HUES64 (cell line): ENCODE data around the gene PRR36.

Experiments used
- H3K27ac ChIP-seq: 2 replicates; pipeline ENCODE4 v1.7.0; 2013; ENCODE audit warnings: low read depth, low read length, inconsistent platforms
- H3K27me3 ChIP-seq: 2 replicates; pipeline ENCODE4 v1.6.1; 2013; ENCODE audit warnings: mild to moderate bottlenecking, low read length; ENCODE audit not compliant: insufficient read depth
- H3K36me3 ChIP-seq: 2 replicates; pipeline ENCODE4 v1.6.1; 2013; ENCODE audit warnings: mild to moderate bottlenecking, low read length; ENCODE audit not compliant: insufficient read depth
- H3K4me1 ChIP-seq: 2 replicates; pipeline ENCODE4 v1.6.1; 2013; ENCODE audit warnings: mild to moderate bottlenecking, low read length, moderate library complexity; ENCODE audit not compliant: insufficient read depth
- H3K4me3 ChIP-seq: 2 replicates; pipeline ENCODE4 v1.5.1; 2013; ENCODE audit warnings: mild to moderate bottlenecking, low read length, moderate library complexity
- H3K9ac ChIP-seq: 2 replicates; pipeline ENCODE4 v1.6.1; 2013; ENCODE audit warnings: mild to moderate bottlenecking, low read depth, low read length
- H3K9me3 ChIP-seq: 2 replicates; pipeline ENCODE4 v1.6.1; 2013; ENCODE audit warnings: low read depth, low read length; ENCODE audit not compliant: insufficient read depth
- WGBS: fragments of 150-250, 120-280 bp; methylation state at CpG from one replicate; pipeline ENCODE4 v1.1.7; 2013; ENCODE audit warnings: missing lambda C conversion rate; 5-methylcytosine and 5-hydroxymethylcytosine counted together

PRR36 gene

GRCh38 chr19:7912144-7912696, 38.0 kb upstream of the PRR36 start:
- no peak overlapping the region for H3K4me3 ChIP-seq
- no peaks in the 10 kb centered on the region for H3K9me3 ChIP-seq
- H3K27me3 ChIP-seq: peaks cover 29% of the 10 kb centered on the region
- 93% methylated on average over 31 of the region's 31 CpGs for WGBS
- H3K4me1 ChIP-seq: no peaks in the 10 kb centered on the region
- no peak overlapping the region for H3K27ac ChIP-seq
- peaks cover 29% of the 10 kb centered on the region for H3K36me3 ChIP-seq
- H3K9ac ChIP-seq: no peak overlapping the region

- Histone ChIP-seq H3K27me3 (peaks cover 23% of the 10 kb centered on the region), H3K36me3 (peaks cover 29% of the 10 kb centered on the region)
- WGBS: 93% methylated on average over 18 of the region's 18 CpGs
Observed at GRCh38 chr19:7911508-7912143, 37.4 kb upstream of the PRR36 start.

GRCh38 chr19:7910321-7911161, 36.4 kb upstream of the PRR36 start:
- H3K4me3 ChIP-seq: no peak overlapping the region
- no peaks in the 10 kb centered on the region for H3K9me3 ChIP-seq
- no peaks in the 10 kb centered on the region for H3K4me1 ChIP-seq
- no peak overlapping the region for H3K27ac ChIP-seq
- H3K36me3 ChIP-seq: peaks cover 35% of the 10 kb centered on the region
- H3K9ac ChIP-seq: no peak overlapping the region
- peaks cover 12% of the 10 kb centered on the region for H3K27me3 ChIP-seq
- 96% methylated on average over 54 of the region's 54 CpGs for WGBS

More at GRCh38 chr19:7911508-7912143, 37.4 kb upstream of the PRR36 start:
- Histone ChIP-seq H3K27ac (no peak overlapping the region), H3K4me1 (no peaks in the 10 kb centered on the region), H3K4me3 (no peak overlapping the region), H3K9me3 (no peaks in the 10 kb centered on the region), H3K9ac (no peak overlapping the region)

GRCh38 chr19:7909471-7910067, 35.4 kb upstream of the PRR36 start:
- Histone ChIP-seq H3K27me3 (peaks cover 3% of the 10 kb centered on the region), H3K36me3 (peaks cover 35% of the 10 kb centered on the region), H3K9me3 (no peaks in the 10 kb centered on the region), H3K4me3 (no peak overlapping the region), H3K4me1 (no peaks in the 10 kb centered on the region), H3K27ac (no peak overlapping the region), H3K9ac (no peak overlapping the region)
- 97% methylated on average over 21 of the region's 21 CpGs for WGBS

- Histone ChIP-seq H3K27me3 (no peaks in the 10 kb centered on the region), H3K4me3 (no peak overlapping the region), H3K4me1 (no peaks in the 10 kb centered on the region), H3K27ac (no peak overlapping the region), H3K36me3 (peaks cover 35% of the 10 kb centered on the region), H3K9me3 (no peaks in the 10 kb centered on the region), H3K9ac (no peak overlapping the region)
- WGBS: 89% methylated on average over 19 of the region's 19 CpGs
Observed at GRCh38 chr19:7908742-7909461, 34.7 kb upstream of the PRR36 start.

- WGBS: 88% methylated on average over 14 of the region's 14 CpGs
- Histone ChIP-seq H3K27ac (no peak overlapping the region), H3K9ac (no peak overlapping the region), H3K36me3 (peaks cover 35% of the 10 kb centered on the region), H3K27me3 (no peaks in the 10 kb centered on the region), H3K4me1 (no peaks in the 10 kb centered on the region), H3K4me3 (no peak overlapping the region), H3K9me3 (no peaks in the 10 kb centered on the region)
Observed at GRCh38 chr19:7908078-7908699, 34.0 kb upstream of the PRR36 start.

- 95% methylated on average over 11 of the region's 11 CpGs for WGBS
- Histone ChIP-seq H3K27me3 (no peaks in the 10 kb centered on the region), H3K4me3 (no peak overlapping the region), H3K4me1 (peaks cover 3% of the 10 kb centered on the region; the same call in 1 of the 2 replicates), H3K9me3 (no peaks in the 10 kb centered on the region), H3K27ac (no peak overlapping the region), H3K36me3 (peaks cover 32% of the 10 kb centered on the region), H3K9ac (no peak overlapping the region)
Observed at GRCh38 chr19:7907544-7907943, 33.4 kb upstream of the PRR36 start.

GRCh38 chr19:7907122-7907521, 32.9 kb upstream of the PRR36 start:
- H3K9me3 ChIP-seq: no peaks in the 10 kb centered on the region
- WGBS: 97% methylated on average over 19 of the region's 19 CpGs
- H3K27ac ChIP-seq: no peak overlapping the region
- no peak overlapping the region for H3K9ac ChIP-seq
- H3K4me1 ChIP-seq: peaks cover 4% of the 10 kb centered on the region; the same call in 1 of the 2 replicates
- no peaks in the 10 kb centered on the region for H3K27me3 ChIP-seq
- no peak overlapping the region for H3K4me3 ChIP-seq
- peaks cover 29% of the 10 kb centered on the region for H3K36me3 ChIP-seq

GRCh38 chr19:7905859-7906258, 31.7 kb upstream of the PRR36 start:
- H3K36me3 ChIP-seq: peaks cover 18% of the 10 kb centered on the region
- no peak overlapping the region for H3K4me3 ChIP-seq

GRCh38 chr19:7905268-7905667, 31.1 kb upstream of the PRR36 start:
- no peaks in the 10 kb centered on the region for H3K9me3 ChIP-seq
- no peaks in the 10 kb centered on the region for H3K27me3 ChIP-seq
- H3K27ac ChIP-seq: no peak overlapping the region
- no peak overlapping the region for H3K4me3 ChIP-seq
- no peak overlapping the region for H3K9ac ChIP-seq
- peaks cover 12% of the 10 kb centered on the region for H3K36me3 ChIP-seq
- H3K4me1 ChIP-seq: peaks cover 4% of the 10 kb centered on the region; the same call in 1 of the 2 replicates
- WGBS: 81% methylated on average over 10 of the region's 10 CpGs

More at GRCh38 chr19:7905859-7906258, 31.7 kb upstream of the PRR36 start:
- peaks cover 4% of the 10 kb centered on the region; the same call in 1 of the 2 replicates for H3K4me1 ChIP-seq
- H3K27ac ChIP-seq: no peak overlapping the region
- no peak overlapping the region for H3K9ac ChIP-seq
- no peaks in the 10 kb centered on the region for H3K9me3 ChIP-seq
- H3K27me3 ChIP-seq: no peaks in the 10 kb centered on the region
- 90% methylated on average over 10 of the region's 10 CpGs for WGBS
